ENCODE results near the gene PTPRN2. TPM values are rescaled to one million over a fixed set of nuclear protein-coding genes. Genes with fewer than 3 reads are reported as not detected.

The PTPRN2 gene
- total and polyA plus RNA-seq, 2 of the 8 experiments (the other 6 are each of a cell fraction or from before 2014, with no cell fraction given), result 2.6 to 4.5 TPM

GRCh38 chr7:158263964-158264748 lies 323.5 kb downstream of the PTPRN2 start:
- H2BK20ac ChIP-seq (ENCODE audit: low read length), result no peak overlapping the region
- peaks cover 3% of the 10 kb centered on the region for H3K79me1 ChIP-seq (ENCODE audit: low read depth, low read length)
- H3K4me2 ChIP-seq (ENCODE audit: insufficient read depth in 1 of 2, low read depth in 2 of 2, low read length in 2 of 2), result no peak overlapping the region
- no peak overlapping the region for H3K27ac ChIP-seq (ENCODE audit: low read depth, low read length)
- no peak overlapping the region for H4K8ac ChIP-seq (ENCODE audit: extremely low read depth, insufficient read depth, low read length)
- H3K79me2 ChIP-seq (ENCODE audit: control insufficient read depth in 1 of 2, insufficient read depth in 2 of 2, low read length in 2 of 2), result peaks cover 0 to 9% of the 10 kb centered on the region in 2 experiments; a peak in 2 of 4 replicates
- no peak overlapping the region for H3K23ac ChIP-seq (ENCODE audit: insufficient read length)
- H2AFZ ChIP-seq (ENCODE audit: low read length), result no peak overlapping the region
- H4K91ac ChIP-seq (replicated peaks; ENCODE audit: insufficient read length, low read length), result peak overlapping the region; percentile 65
- POLR2A ChIA-PET (ENCODE audit: partially characterized antibody), result no interaction called here
- no peak overlapping the region for H3K14ac ChIP-seq (ENCODE audit: insufficient read length)
- peaks cover 0 to 8% (median 0%) of the 10 kb centered on the region in 4 experiments; a peak in 1 of 8 replicates for H3K36me3 ChIP-seq (ENCODE audit: control insufficient read depth in 2 of 4, insufficient read depth in 4 of 4, low read length in 3 of 4)
- H2BK12ac ChIP-seq (ENCODE audit: low read depth, low read length), result no peak overlapping the region
- no peak for DNase-seq (ENCODE audit: low read depth in 1 of 2, low spot score in 2 of 2)
- no peak overlapping the region for H2BK120ac ChIP-seq (replicated peaks; ENCODE audit: low read depth, low read length)
- H3K27me3 ChIP-seq (replicated peaks in 1 of 4; ENCODE audit: control insufficient read depth in 3 of 4, extremely low read depth in 1 of 4, insufficient read depth in 3 of 4, low read length in 3 of 4), result no peaks in the 10 kb centered on the region
- H3K9ac ChIP-seq (replicated peaks in 1 of 4; ENCODE audit: extremely low read depth in 1 of 4, low read depth in 3 of 4, low read length in 3 of 4), result no peak overlapping the region
- CTCF ChIA-PET (ENCODE audit: partially characterized antibody), result no interaction called here
- H3K18ac ChIP-seq (ENCODE audit: extremely low read depth, low read length), result no peak overlapping the region; the same call in 1 of the 2 replicates
- peaks cover 29 to 75% of the 10 kb centered on the region in 2 experiments for H3K9me3 ChIP-seq (ENCODE audit: insufficient read depth in 2 of 2, low read depth in 1 of 2, low read length in 1 of 2)
- peaks cover 0 to 12% of the 10 kb centered on the region in 2 experiments for H4K20me1 ChIP-seq (replicated peaks in 1 of 2; ENCODE audit: control insufficient read depth in 1 of 2, insufficient read depth in 2 of 2, low read length in 2 of 2)
- peaks cover 0 to 3% (median 0%) of the 10 kb centered on the region in 4 experiments; a peak in 1 of 7 replicates for H3K4me1 ChIP-seq (replicated peaks in 1 of 4; ENCODE audit: control insufficient read depth in 3 of 4, insufficient read depth in 4 of 4, low read length in 3 of 4)
- 0 out of 2 replicates have a peak overlapping the region, but pooled peaks have one; percentile 4 for H2AK5ac ChIP-seq (ENCODE audit: low read depth, low read length)
- TF ChIP-seq EGR1 (IDR thresholded peaks at IDR 0.05; ENCODE audit: borderline replicate concordance, low read depth, low read length) (no peak), YY1 (IDR thresholded peaks at IDR 0.05; ENCODE audit: low read depth, low read length) (no peak), KDM1A (IDR thresholded peaks at IDR 0.05; ENCODE audit: borderline replicate concordance, low read length) (no peak), CHD1 (IDR thresholded peaks at IDR 0.05; ENCODE audit: low read depth, low read length) (no peak)
- peaks cover 12% of the 10 kb centered on the region for H3K23me2 ChIP-seq (ENCODE audit: low read depth, low read length)
- H4K5ac ChIP-seq (ENCODE audit: insufficient read length, low read depth, low read length), result no peak overlapping the region
- WGBS, 2 experiments (ENCODE audit: extremely low coverage in 1 of 2, insufficient coverage in 1 of 2, insufficient read length in 1 of 2, insufficient replicate concordance in 2 of 2, low coverage in 1 of 2, low lambda C conversion rate in 2 of 2, missing lambda C conversion rate in 1 of 2), result 95% methylated on average over 25 of the region's 25 CpGs; no CpG with 5 or more reads in 1 of the 2 experiments
- no peak for FAIRE-seq
- H3K4me3 ChIP-seq (ENCODE audit: extremely low read depth in 1 of 4, insufficient read depth in 2 of 4, low read depth in 3 of 4, low read length in 4 of 4), result no peak overlapping the region
- no peak overlapping the region for H3K4ac ChIP-seq (replicated peaks; ENCODE audit: insufficient read length, low read depth, low read length)
- no peak overlapping the region for H2BK15ac ChIP-seq (ENCODE audit: low read length)
- no peak overlapping the region for H3K56ac ChIP-seq (replicated peaks; ENCODE audit: insufficient read length, low read depth, low read length)
- H2BK5ac ChIP-seq (ENCODE audit: low read depth, low read length), result no peak overlapping the region; the same call in 1 of the 2 replicates

Measured in H1 (cell line).